Dendritic cell treated with granulocyte-macrophage colony-stimulating factor and Interleukin-4, amounts not matched to agents 40 ng/mL and 50 ng/mL, for 4 days (primary cell): ENCODE results near the gene P2RX7.
A peak's percentile ranks its signal among the peaks of the same experiment; 100 is the strongest.
"Not testable (repeated sequence)": the region's sequence is repeated elsewhere in the genome, so short reads cannot be mapped to it uniquely, and the experiment has no call there.

Source experiments
- H3K27ac Mint-ChIP-seq: one replicate; pipeline ENCODE4 v1.8.0; 2022; ENCODE audit warnings: mild to moderate bottlenecking, mixed read lengths
- H3K27me3 Mint-ChIP-seq: one replicate; pipeline ENCODE4 v1.8.0; 2022; ENCODE audit warnings: mild to moderate bottlenecking, mixed read lengths
- H3K36me3 Mint-ChIP-seq: one replicate; pipeline ENCODE4 v1.8.0; 2022; ENCODE audit warnings: low read depth, mixed read lengths
- H3K4me1 Mint-ChIP-seq: one replicate; pipeline ENCODE4 v1.8.0; 2022; ENCODE audit warnings: low read depth, mixed read lengths
- H3K4me3 Mint-ChIP-seq: one replicate; pipeline ENCODE4 v1.8.0; 2022; ENCODE audit warnings: mild to moderate bottlenecking, moderate library complexity, mixed read lengths
- H3K9me3 Mint-ChIP-seq: one replicate; pipeline ENCODE4 v1.8.0; 2022; ENCODE audit warnings: mixed read lengths
- intact Hi-C: fragments of 100-400 bp; cut with micrococcal nuclease; formaldehyde crosslinking; loops from one replicate; pipeline ENCODE4 v1.15.0; 2022

The P2RX7 gene

GRCh38 chr12:121159467-121160307, 27.0 kb downstream of the P2RX7 start:
- H3K27ac Mint-ChIP-seq, result peak overlapping the region; percentile 78
- no peak overlapping the region for H3K4me3 Mint-ChIP-seq
- no peaks in the 10 kb centered on the region for H3K27me3 Mint-ChIP-seq
- intact Hi-C loops, result loop anchor here (2.0 kb wide), 1 partner anchor 15 kb away; no protein-coding TSS in a partner anchor
- peaks cover 91% of the 10 kb centered on the region for H3K36me3 Mint-ChIP-seq
- H3K9me3 Mint-ChIP-seq, result peaks cover 12% of the 10 kb centered on the region
- peaks cover 23% of the 10 kb centered on the region for H3K4me1 Mint-ChIP-seq

- peaks cover 91% of the 10 kb centered on the region for H3K36me3 Mint-ChIP-seq
- no peak overlapping the region for H3K4me3 Mint-ChIP-seq
- no peak overlapping the region for H3K27ac Mint-ChIP-seq
- H3K4me1 Mint-ChIP-seq, result peaks cover 40% of the 10 kb centered on the region
- intact Hi-C loops, result no loop called here
- no peaks in the 10 kb centered on the region for H3K27me3 Mint-ChIP-seq
- peaks cover 20% of the 10 kb centered on the region for H3K9me3 Mint-ChIP-seq
Measured at GRCh38 chr12:121162384-121162783, 29.7 kb downstream of the P2RX7 start.

- peaks cover 42% of the 10 kb centered on the region for H3K4me1 Mint-ChIP-seq
- intact Hi-C loops, result no loop called here
- no peak overlapping the region for H3K27ac Mint-ChIP-seq
- H3K4me3 Mint-ChIP-seq, result no peak overlapping the region
- no peaks in the 10 kb centered on the region for H3K27me3 Mint-ChIP-seq
- H3K36me3 Mint-ChIP-seq, result peaks cover 91% of the 10 kb centered on the region
- peaks cover 16% of the 10 kb centered on the region for H3K9me3 Mint-ChIP-seq
Measured at GRCh38 chr12:121162985-121163384, 30.3 kb downstream of the P2RX7 start.

- H3K27me3 Mint-ChIP-seq, intact Hi-C loops, H3K27ac Mint-ChIP-seq, H3K4me3 Mint-ChIP-seq: not testable (repeated sequence)
- Mint-ChIP-seq H3K36me3 (peaks cover 99% of the 10 kb centered on the region), H3K9me3 (peaks cover 10% of the 10 kb centered on the region), H3K4me1 (peaks cover 29% of the 10 kb centered on the region)
Measured at GRCh38 chr12:121164839-121165238, 32.2 kb downstream of the P2RX7 start.

GRCh38 chr12:121165316-121165715, 32.6 kb downstream of the P2RX7 start:
- H3K4me1 Mint-ChIP-seq, result peaks cover 24% of the 10 kb centered on the region
- no peak overlapping the region for H3K27ac Mint-ChIP-seq
- no peaks in the 10 kb centered on the region for H3K27me3 Mint-ChIP-seq
- H3K4me3 Mint-ChIP-seq, result no peak overlapping the region
- intact Hi-C loops, result no loop called here
- H3K9me3 Mint-ChIP-seq, result peaks cover 10% of the 10 kb centered on the region
- peaks cover 100% of the 10 kb centered on the region for H3K36me3 Mint-ChIP-seq

- Mint-ChIP-seq H3K4me1 (peaks cover 20% of the 10 kb centered on the region), H3K36me3 (peaks cover 97% of the 10 kb centered on the region), H3K4me3 (no peak overlapping the region), H3K27ac (no peak overlapping the region), H3K9me3 (peaks cover 10% of the 10 kb centered on the region), H3K27me3 (no peaks in the 10 kb centered on the region)
- intact Hi-C loops, result no loop called here
Measured at GRCh38 chr12:121166356-121166755, 33.7 kb downstream of the P2RX7 start.

- H3K9me3 Mint-ChIP-seq, result peaks cover 10% of the 10 kb centered on the region
- peaks cover 97% of the 10 kb centered on the region for H3K36me3 Mint-ChIP-seq
- H3K4me1 Mint-ChIP-seq, result peaks cover 20% of the 10 kb centered on the region
- H3K27ac Mint-ChIP-seq, result no peak overlapping the region
- no peak overlapping the region for H3K4me3 Mint-ChIP-seq
- no peaks in the 10 kb centered on the region for H3K27me3 Mint-ChIP-seq
- intact Hi-C loops, result no loop called here
Measured at GRCh38 chr12:121167232-121167820, 34.6 kb downstream of the P2RX7 start.

GRCh38 chr12:121167951-121168350, 35.3 kb downstream of the P2RX7 start:
- intact Hi-C loops, result no loop called here
- H3K4me3 Mint-ChIP-seq, result no peak overlapping the region

GRCh38 chr12:121170151-121170550, 37.5 kb downstream of the P2RX7 start:
- H3K27me3 Mint-ChIP-seq, result no peaks in the 10 kb centered on the region
- H3K4me1 Mint-ChIP-seq, result peaks cover 30% of the 10 kb centered on the region
- intact Hi-C loops, result no loop called here
- no peak overlapping the region for H3K27ac Mint-ChIP-seq
- peaks cover 4% of the 10 kb centered on the region for H3K9me3 Mint-ChIP-seq
- no peak overlapping the region for H3K4me3 Mint-ChIP-seq
- H3K36me3 Mint-ChIP-seq, result peaks cover 90% of the 10 kb centered on the region

More at GRCh38 chr12:121167951-121168350, 35.3 kb downstream of the P2RX7 start:
- H3K9me3 Mint-ChIP-seq, result peaks cover 10% of the 10 kb centered on the region
- peaks cover 97% of the 10 kb centered on the region for H3K36me3 Mint-ChIP-seq
- H3K4me1 Mint-ChIP-seq, result peaks cover 20% of the 10 kb centered on the region
- H3K27me3 Mint-ChIP-seq, result no peaks in the 10 kb centered on the region
- H3K27ac Mint-ChIP-seq, result no peak overlapping the region

- no peaks in the 10 kb centered on the region for H3K9me3 Mint-ChIP-seq
- intact Hi-C loops, result no loop called here
- H3K4me3 Mint-ChIP-seq, result no peak overlapping the region
- peaks cover 89% of the 10 kb centered on the region for H3K36me3 Mint-ChIP-seq
- H3K4me1 Mint-ChIP-seq, result peaks cover 30% of the 10 kb centered on the region
- no peaks in the 10 kb centered on the region for H3K27me3 Mint-ChIP-seq
- no peak overlapping the region for H3K27ac Mint-ChIP-seq
Measured at GRCh38 chr12:121170611-121171260, 38.1 kb downstream of the P2RX7 start.

- Mint-ChIP-seq H3K4me1 (peaks cover 38% of the 10 kb centered on the region), H3K27me3 (no peaks in the 10 kb centered on the region), H3K9me3 (no peaks in the 10 kb centered on the region), H3K27ac (peak overlapping the region; percentile 43), H3K36me3 (peaks cover 83% of the 10 kb centered on the region), H3K4me3 (no peak overlapping the region)
- intact Hi-C loops, result no loop called here
Measured at GRCh38 chr12:121172145-121172544, 39.5 kb downstream of the P2RX7 start.

- H3K27ac Mint-ChIP-seq, result peak overlapping the region; percentile 76
- peaks cover 66% of the 10 kb centered on the region for H3K36me3 Mint-ChIP-seq
- no peaks in the 10 kb centered on the region for H3K9me3 Mint-ChIP-seq
- H3K4me3 Mint-ChIP-seq, result no peak overlapping the region
- intact Hi-C loops, result loop anchor here (2.0 to 5.0 kb wide), 2 partner anchors 37 to 43 kb away; partner anchors contain the start of genes P2RX4 and P2RX7
- no peaks in the 10 kb centered on the region for H3K27me3 Mint-ChIP-seq
- H3K4me1 Mint-ChIP-seq, result peaks cover 38% of the 10 kb centered on the region
Measured at GRCh38 chr12:121175383-121176119, 42.9 kb downstream of the P2RX7 start.

GRCh38 chr12:121176826-121177529, 44.3 kb downstream of the P2RX7 start:
- Mint-ChIP-seq H3K4me1 (peaks cover 38% of the 10 kb centered on the region), H3K36me3 (peaks cover 68% of the 10 kb centered on the region), H3K27ac (peak overlapping the region; percentile 84), H3K27me3 (no peaks in the 10 kb centered on the region), H3K4me3 (no peak overlapping the region), H3K9me3 (no peaks in the 10 kb centered on the region)
- intact Hi-C loops, result loop anchor here (5.0 kb wide), 1 partner anchor 35 kb away; the partner anchor contains the start of gene P2RX4
